Left ventricle myocardium superior (tissue), 1 donor: ENCODE data around the gene ISYNA1. TPM values are rescaled to one million over a fixed set of nuclear protein-coding genes. Genes with fewer than 3 reads are reported as not detected.

Source experiments
- ATAC-seq: fragments of 200-7000 bp; cut with Tn5 transposase; one replicate; pipeline ENCODE4 v1.9.1; 2020; ENCODE audit warnings: mild to moderate bottlenecking, moderate library complexity
- DNase-seq: peaks from one replicate; pipeline ENCODE4 v3.0.0-alpha.2; 2020
- intact Hi-C: fragments of 100-400 bp; cut with micrococcal nuclease; formaldehyde crosslinking; loops from one replicate; pipeline ENCODE4 v1.11.0; 2022
- total RNA-seq: library from RNA; stranded (reverse); fragmentation: NEBNext Ultra II Directional; extraction: Animal tissue kit (Norgen Biotek cat#: 25700); gene quantifications from one replicate; pipeline ENCODE4 v1.2.1, GENCODE V29; 2021
- donor health status: DM: no; HTN: yes; CAD: no; lungs with severe emphysema.

Gene ISYNA1
- total RNA-seq, 1 donor from 2014 or later = 24.4 TPM

GRCh38 chr19:18435178-18435841 is 2.6 kb downstream of the ISYNA1 start:
- ATAC-seq (no peak), DNase-seq (no peak)
- intact Hi-C loops = no loop called here

- intact Hi-C loops = no loop called here
- DNase-seq (no peak), ATAC-seq (no peak)
These were observed 3.3 kb downstream of the ISYNA1 start for GRCh38 chr19:18434411-18435175.

GRCh38 chr19:18433735-18434398 is 4.1 kb downstream of the ISYNA1 start:
- intact Hi-C loops = no loop called here
- ATAC-seq (no peak), DNase-seq (peak; percentile 49)

DNA sequence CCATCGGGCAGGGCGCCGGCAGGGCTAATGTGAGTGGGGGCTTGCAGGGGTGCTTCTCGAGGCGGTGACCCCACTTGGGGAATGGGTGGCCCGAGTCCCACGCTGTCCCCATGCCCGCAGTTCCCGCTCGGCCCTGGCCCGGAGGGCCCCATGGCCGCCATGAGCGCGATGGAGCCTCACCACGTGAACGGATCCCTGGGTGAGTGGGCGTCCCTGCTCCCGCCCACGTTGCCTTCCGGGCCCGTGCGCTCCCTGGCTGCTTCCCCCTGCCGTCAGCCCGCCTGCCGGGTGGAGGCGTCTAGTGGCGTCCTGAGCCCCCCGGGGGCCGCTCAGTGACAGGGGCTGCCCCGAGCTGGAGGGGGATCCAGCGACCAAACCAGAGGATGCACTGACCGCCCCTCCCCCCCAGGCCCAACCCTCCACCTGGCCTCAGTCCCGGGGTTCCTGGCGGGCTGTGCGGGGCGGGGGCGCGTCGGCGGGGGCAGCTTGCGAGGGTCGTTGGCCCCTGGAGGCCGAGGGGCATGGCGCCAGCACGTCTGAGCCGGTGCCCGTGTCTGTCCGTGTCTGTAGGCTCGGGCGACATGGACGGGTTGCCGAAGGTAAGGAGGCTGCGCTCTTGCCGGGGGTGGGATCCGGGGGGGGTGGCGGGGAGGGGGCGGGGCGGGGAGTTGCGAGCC is 4.8 kb downstream of the ISYNA1 start:
- peak; percentile 46 for DNase-seq
- ATAC-seq = no peak
- intact Hi-C loops = no loop called here

- intact Hi-C loops = no loop called here
These were observed 5.5 kb downstream of the ISYNA1 start for GRCh38 chr19:18432275-18433014.

DNA sequence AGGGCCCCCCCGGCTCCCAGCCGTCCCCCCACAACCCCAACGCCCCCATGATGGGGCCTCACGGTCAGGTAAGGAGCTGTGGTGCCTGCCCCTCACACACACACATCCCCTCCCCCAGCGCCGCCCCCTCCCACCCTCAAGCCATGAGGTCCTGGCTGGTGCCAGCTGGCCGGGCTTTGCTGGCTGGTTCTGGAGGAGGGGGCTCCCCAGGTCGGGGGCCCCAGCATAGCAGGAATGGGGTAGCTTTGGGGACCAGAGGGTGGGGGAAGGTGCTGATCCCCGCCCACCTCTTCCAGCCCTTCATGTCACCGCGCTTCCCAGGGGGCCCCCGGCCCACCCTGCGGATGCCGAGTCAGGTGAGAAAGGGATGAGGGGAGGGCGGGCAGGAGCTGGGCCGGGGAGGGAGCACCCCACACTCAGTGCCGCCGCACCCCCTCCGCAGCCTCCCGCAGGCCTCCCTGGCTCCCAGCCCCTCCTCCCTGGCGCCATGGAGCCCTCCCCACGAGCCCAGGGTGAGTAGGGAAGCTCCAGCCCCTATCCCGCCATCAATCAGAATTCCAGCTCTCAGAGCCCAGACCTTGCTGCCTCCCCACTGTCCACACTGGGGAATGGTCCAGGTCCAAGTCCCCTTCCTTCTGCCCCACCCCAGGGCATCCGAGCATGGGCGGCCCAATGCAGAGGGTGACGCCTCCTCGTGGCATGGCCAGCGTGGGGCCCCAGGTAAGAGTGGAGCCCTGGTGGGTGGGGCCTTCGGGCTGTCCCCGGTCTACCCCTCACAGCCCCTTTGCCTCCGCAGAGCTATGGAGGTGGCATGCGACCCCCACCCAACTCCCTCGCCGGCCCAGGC is 6.4 kb downstream of the ISYNA1 start:
- no peak for ATAC-seq
- intact Hi-C loops = no loop called here
- no peak for DNase-seq

More at GRCh38 chr19:18432275-18433014, 5.5 kb downstream of the ISYNA1 start:
- ATAC-seq (no peak), DNase-seq (no peak)

GRCh38 chr19:18430417-18431144 is 7.4 kb downstream of the ISYNA1 start:
- intact Hi-C loops = no loop called here
- ATAC-seq (no peak), DNase-seq (no peak)

DNA sequence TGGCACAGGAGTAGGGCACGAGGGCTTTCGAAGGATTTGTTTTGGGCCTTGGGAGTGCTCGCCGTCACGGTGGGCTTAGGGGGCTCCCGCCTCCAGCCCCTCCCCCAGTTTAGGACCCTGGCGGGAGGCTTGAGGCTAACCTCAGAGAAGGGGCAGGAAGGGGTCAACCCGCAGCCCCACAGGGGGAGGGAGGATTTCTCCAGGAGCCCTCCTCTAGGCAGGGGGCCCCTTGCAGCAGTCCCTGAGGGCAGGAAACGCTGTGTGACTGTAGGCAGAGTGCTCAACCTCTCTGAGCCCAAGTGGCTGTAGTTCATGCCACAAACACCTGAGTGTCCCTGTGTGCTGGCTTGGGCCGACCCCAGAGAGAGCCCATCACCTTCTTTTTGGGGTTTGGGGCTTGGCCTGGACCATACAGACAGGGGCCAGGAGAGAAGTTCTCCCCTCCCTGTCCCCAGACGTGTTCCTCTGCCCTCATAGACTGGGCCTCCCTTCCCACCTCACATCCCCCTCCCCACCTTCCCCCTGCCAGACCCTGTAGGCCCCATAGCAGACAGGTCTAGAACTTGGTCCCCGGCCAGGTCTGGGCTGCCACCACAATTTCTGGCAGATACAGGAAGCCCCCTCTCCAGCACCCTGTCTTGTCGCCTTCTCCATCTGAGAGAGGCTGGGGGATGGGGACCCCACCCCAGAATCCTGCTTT is 8.1 kb downstream of the ISYNA1 start:
- intact Hi-C loops = no loop called here
- no peak for ATAC-seq
- DNase-seq = no peak

DNA sequence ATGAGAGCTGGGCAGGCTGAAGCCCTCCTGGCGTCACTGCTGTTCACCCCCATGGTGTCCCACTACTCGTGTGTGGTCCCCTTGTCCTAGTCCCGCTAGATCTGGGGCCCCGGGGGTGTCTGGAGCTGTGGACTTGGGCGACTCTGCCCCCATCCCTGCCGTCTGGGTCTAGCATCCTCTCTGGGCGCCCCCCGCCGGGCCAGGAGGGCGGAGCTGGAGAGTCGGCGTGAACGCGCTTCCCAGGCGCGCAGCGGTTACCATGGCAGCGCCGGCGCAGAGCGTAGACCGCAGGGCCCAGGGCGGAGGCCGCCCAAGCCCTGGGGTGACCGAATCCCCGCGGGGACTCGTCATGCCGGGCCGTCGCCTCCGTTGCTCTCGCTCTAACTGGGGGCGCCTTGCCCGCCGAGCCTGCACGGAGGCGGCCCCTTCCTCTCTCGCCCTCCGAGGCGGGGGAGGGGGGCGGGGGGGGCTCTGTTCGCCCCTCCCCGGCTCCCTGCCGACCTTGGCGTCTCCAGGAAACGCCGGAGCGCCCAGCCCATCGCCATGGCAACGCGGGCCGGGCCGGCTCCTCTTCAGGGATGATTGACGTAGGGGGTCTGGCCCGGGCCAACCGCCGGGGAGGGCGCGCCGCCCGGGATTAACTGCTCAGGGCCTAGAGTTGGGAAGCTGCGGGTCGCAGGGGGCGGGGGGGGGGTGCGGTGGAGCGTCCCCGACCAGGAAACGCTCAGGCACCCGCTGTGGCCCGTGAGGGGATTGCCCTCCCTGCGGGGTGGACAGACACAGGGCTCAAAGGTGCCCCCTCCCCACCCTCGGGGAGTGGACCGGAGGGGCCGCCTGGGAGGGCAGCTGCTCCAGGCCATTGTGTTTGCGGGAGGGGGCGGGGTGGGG is 8.9 kb downstream of the ISYNA1 start:
- ATAC-seq = peak; percentile 50
- intact Hi-C loops = no loop called here
- peak; percentile 87 for DNase-seq

GRCh38 chr19:18428173-18428786 is 9.7 kb downstream of the ISYNA1 start:
- no peak for ATAC-seq
- no peak for DNase-seq
- intact Hi-C loops = no loop called here

- DNase-seq = peak; percentile 34
- ATAC-seq = no peak
- intact Hi-C loops = no loop called here
These were observed 10.2 kb downstream of the ISYNA1 start for GRCh38 chr19:18427743-18428113.

DNA sequence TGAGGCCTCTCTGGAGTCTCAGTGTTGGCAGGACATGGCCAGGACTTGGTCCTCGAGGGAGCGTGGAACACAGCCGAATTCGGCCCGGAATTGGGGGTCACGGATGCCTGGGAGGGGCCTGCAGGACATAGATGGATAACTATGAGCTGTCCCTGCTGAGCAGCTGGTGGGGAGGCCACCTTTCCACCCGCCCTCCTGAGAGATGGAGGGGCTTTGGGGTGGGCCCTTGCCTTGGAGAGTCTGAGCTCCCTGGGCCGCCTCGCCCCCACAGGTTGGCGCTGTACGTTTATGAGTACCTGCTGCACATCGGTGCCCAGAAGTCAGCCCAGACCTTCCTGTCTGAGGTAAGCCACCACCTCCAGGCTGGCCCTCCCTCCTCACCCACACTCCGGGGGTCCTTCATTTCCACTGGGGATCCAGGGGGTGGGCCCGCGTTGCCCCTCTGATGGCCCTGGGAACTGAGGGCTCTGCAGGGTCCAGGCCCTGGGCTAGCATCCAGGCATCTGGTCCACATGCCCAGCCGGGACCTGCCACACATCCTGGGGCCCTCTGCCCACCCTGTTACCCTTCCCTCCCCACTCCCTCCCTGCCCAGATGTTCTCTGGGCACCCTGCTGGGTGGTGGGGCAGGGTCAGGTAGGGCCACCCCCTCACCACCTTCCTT is 10.7 kb downstream of the ISYNA1 start:
- ATAC-seq = no peak
- intact Hi-C loops = no loop called here

DNA sequence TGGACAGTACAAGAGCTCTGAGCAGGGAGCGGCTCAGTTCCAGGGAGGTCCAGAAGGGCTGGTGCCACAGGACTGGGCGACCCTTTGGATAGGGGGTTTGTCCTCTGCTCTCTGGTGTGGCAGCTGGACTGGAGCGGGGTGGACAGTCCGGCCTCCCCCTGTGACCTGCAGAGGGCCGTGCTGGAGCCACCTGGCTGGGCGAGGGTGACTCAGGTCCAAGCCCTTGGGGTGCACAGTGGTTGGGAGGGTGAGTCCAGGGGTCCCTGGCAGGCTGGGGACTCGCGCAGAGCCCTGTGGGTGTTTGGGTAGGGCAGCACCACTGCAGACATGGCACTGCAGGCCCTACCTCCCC is 11.5 kb downstream of the ISYNA1 start:
- intact Hi-C loops = no loop called here
- DNase-seq (no peak), ATAC-seq (peak; percentile 0)

More for the DNA sequence above, 10.7 kb downstream of the ISYNA1 start:
- peak; percentile 33 for DNase-seq

- ATAC-seq = peak; percentile 71
- peak; percentile 85 for DNase-seq
- intact Hi-C loops = no loop called here
These were observed 12.2 kb downstream of the ISYNA1 start for GRCh38 chr19:18425515-18426415.
